GM19328 (cell line): ENCODE results near the gene SDF4.
"Not testable (repeated sequence)": the region's sequence is repeated elsewhere in the genome, so short reads cannot be mapped to it uniquely, and the experiment has no call there.

Experiments
- ATAC-seq: cut with Tn5 transposase; IDR thresholded peaks from one replicate; pipeline ENCODE4 v1.9.1; 2021; ENCODE audit warnings: mild to moderate bottlenecking, moderate library complexity; ENCODE audit not compliant: unreplicated experiment

Gene SDF4

GRCh38 chr1:1181129-1181937 lies 50.5 kb downstream of the SDF4 start:
- ATAC-seq = no peak

DNA sequence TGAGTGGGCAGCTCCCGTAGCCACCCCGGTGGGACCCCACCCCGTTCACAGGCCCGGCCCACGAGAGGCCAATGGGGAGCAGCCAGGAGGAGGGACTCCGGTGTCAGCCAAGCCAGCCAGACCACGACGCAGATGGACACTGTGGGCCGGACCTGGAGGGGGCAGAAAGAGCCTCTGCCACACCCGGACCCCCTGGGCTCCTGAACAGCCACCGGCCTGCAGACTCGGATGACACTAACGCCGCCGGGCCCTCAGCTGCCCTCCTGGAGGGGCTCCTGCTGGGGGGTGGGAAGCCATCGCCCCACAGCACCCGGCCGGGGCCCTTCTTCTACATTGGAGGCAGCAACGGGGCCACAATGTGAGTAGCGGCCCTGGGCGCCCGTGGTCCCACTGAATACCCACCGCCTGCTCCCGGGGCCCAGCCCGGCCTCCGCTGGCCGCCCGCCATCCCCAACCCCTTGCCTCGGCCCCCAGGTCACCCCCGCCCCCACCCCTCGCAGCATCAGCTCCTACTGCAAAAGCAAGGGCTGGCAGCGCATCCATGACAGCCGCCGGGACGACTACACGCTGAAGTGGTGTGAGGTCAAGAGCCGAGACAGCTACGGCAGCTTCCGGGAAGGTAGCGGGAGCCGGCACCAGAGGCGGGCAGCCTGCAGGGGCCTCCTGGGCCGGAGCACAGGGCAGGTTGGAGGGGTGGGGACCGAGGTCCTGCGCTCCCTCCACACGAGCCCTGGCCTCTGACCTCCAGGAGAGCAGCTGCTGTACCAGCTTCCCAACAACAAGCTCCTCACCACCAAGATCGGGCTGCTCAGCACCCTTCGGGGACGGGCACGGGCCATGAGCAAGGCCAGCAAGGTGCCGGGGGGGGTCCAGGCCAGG lies 51.6 kb downstream of the SDF4 start:
- no peak for ATAC-seq

GRCh38 chr1:1179346-1179982 lies 52.3 kb downstream of the SDF4 start:
- no peak for ATAC-seq

DNA sequence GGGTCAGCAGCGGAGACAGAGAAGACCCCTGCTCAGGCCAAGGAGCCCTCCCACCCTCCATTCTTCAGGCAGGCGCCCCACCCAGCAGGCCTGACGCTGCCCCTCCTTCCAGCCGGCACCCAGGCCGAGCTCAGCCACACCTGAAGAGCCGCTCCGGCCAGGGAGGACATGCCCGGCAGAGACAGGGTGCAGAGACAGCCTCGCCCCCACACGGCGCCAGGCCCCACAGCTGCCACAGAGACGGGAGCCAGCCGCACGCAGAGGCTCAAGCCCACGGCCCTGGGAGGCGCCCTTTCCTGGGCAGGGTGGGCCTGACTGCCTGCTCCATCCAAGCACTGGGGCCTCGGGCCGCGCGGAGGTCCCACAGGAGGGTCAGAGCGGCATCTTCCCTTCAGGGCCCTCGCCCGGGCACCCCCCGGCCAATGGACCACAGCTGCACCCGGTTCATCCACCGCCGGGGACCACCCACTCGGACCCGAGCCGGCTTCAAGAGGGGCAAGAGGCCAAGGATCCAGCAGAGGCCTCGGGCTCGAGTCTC lies 52.9 kb downstream of the SDF4 start:
- ATAC-seq = no peak

DNA sequence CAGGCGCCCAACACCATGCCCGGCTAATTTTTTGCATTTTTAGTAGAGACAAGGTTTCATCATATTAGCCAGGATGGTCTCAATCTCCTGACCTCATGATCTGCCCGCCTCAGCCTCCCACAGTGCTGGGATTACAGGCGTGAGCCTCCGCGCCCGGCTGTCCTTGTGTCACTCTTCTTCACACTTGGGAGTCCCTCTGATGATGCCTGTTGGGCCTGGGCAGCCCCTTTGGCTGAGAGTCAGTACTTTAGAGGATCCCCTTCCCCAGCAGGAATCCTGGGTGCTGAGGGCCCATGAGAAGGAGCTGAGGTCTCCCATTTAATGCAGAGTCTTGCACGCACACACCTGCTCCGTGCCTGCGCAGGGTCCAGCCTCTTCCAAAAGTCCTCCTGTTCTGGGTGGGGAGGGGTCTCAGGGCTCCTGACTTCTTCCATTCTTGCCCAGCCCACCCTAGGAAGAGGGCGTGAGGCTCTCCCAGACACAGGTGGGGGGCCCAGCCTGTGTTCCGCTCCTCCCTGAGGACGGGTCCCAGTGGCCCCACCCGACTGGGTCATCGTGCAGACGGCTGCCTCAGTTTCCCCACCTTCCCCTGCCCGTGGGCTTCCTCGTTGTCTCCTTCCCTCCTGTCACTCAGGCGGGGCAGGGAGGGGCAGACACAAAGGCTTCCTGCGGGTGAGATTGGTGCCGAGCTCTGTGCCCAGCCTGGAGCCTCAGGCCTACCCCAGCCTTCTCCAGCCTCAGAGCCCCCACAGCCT lies 54.2 kb downstream of the SDF4 start:
- ATAC-seq = no peak

- ATAC-seq = no peak
Observed at GRCh38 chr1:1176931-1177330, 54.9 kb downstream of the SDF4 start.

DNA sequence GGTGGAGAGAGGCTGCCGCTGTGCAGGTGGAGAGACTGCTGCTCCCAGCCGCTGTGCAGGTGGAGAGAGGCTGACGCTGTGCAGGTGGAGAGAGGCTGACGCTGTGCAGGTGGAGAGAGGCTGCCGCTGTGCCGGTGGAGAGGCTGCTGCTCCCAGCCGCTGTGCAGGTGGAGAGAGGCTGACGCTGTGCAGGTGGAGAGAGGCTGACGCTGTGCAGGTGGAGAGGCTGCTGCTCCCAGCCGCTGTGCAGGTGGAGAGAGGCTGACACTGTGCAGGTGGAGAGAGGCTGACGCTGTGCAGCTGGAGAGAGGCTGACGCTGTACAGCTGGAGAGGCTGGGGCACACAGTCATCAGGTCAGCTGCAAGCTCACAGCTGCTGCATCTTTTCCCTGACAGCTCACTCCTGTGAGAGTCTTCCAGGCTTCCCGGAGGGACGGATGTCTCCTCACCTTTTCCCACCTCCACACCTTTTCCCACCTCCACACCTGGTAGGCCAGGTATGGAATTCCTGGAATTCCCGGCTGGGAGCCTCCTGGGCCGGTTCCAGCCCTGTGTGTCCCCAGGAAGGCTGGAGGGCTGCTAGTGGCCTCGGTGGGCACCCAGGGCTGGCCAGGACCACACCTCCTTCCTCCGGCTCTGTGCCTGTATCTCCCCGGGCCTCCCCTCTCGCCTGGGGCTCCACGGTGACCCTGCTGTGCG lies 55.6 kb downstream of the SDF4 start:
- ATAC-seq = not testable (repeated sequence)

DNA sequence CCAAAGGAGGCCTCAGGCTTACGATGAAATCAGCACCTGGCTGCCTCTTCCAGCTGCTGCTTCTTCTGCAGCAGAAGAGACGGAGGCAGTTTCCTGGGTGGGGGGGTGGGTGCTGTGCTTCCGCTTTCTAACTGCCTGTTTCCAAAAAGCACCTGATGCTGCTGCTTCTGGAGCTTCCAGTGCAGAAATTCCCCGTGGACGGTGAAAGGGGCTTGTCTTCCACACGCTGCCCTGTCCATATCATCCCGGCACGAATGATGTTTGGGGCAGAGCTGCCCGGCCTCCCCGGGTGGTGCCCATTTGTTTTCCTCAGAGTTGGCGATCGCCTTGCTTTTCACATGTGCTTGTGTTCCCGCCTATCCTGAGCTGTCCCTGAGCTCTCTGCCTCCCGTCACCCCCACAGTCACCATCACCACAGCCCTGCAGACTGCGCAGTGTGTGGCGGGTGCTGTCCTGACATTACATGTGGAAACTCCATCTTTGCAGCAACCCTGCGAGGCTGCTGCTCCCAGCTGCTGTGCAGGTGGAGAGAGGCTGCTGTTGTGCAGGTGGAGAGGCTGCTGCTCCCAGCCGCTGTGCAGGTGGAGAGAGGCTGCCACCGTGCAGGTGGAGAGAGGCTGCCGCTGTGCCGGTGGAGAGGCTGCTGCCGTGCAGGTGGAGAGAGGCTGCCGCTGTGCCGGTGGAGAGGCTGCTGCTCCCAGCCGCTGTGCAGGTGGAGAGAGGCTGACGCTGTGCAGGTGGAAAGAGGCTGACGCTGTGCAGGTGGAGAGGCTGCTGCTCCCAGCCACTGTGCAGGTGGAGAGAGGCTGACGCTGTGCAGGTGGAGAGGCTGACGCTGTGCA lies 56.4 kb downstream of the SDF4 start:
- no peak for ATAC-seq

DNA sequence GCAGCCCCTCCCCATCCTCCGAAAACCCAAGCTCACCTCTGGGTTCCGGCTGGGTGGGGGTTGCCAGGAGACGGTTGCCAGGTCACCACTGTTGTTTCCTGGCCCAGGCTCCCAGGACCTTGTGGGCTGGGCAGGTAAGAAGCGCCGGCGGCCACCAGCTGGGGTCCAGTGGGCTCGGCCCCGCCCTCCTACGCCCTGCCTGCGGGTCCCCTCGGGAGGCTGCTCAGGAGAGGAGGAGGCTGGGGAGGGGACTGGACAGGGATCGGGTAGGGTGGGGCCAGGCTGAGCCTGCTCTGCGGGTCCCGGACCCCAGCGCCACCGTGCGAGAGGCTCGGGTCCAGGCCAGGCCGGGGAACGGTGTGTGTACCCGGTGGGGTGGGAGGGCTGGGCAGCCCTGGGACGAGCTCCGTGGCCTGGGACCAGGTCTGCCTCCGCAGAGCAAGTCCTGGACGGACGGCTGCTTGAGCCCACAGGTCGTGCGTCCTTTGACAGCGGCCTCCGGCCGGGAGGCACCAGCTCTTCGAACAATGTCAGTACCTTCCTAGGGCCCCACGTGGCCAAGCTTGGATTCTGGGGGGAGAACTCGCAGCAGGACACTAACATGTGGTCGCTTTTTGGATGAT lies 57.9 kb downstream of the SDF4 start, which contains the start of gene TTLL10:
TTLL10 (plus strand) TSS at position 88 of the 623 bp plus-strand sequence. CDS start 5,336 bp downstream, outside the sequence.
- ATAC-seq = no peak

GRCh38 chr1:1173061-1173792 lies 58.6 kb downstream of the SDF4 start:
- ATAC-seq = no peak

GRCh38 chr1:1171546-1172340 lies 60.1 kb downstream of the SDF4 start:
- ATAC-seq = no peak

DNA sequence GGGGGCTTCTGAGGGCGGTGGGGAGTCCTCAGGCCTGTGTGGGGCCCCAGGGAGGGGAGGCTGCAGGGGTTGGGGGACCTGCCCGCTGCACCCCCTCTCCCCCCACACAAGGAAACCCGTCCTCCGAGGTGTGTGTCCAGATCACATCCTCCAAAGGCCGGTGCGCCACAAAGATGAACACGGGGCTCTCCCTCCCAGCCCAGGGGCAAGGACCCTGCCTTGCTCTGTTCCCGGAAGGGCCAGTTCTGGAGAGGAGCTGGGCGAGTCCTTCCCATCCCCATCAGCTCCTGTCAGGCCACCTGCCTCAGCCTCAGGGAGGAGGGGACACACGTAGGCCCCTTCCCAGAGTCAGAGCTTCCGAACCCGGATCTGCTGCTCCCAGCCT lies 60.6 kb downstream of the SDF4 start:
- no peak for ATAC-seq

- ATAC-seq = no peak
Observed at GRCh38 chr1:1170215-1171091, 61.3 kb downstream of the SDF4 start.

- no peak for ATAC-seq
Observed at GRCh38 chr1:1169429-1170214, 62.2 kb downstream of the SDF4 start.
